HG02943 (cell line): Measurements from ENCODE around the gene PAX8.
"Not testable (repeated sequence)": the region's sequence is repeated elsewhere in the genome, so short reads cannot be mapped to it uniquely, and the experiment has no call there.

Experiments used
- ATAC-seq: cut with Tn5 transposase; IDR thresholded peaks from one replicate; pipeline ENCODE4 v1.9.1; 2021; ENCODE audit warnings: mild to moderate bottlenecking, low read depth, moderate library complexity; ENCODE audit not compliant: unreplicated experiment

PAX8 gene

DNA sequence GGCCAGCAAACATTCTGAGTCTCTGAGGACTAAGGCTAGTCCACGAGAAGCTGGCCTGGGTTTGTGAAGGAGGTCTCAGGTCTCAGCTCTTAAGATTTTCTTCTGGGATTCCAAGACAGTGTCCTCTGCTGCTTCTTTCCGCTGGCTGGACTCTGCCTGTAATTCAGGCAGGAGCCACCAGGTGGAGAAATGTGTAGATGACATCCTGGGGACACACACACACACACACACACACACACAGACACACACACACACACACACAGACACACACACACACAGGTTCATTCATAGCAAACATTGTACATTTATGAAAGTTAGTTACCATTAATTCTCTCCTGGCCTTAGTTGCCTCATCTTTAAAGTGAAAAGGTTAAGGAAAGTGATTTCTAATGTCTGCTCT is 18.9 kb upstream of the PAX8 start:
- ATAC-seq, result not testable (repeated sequence)

- no peak for ATAC-seq
These were observed 12.5 kb upstream of the PAX8 start for GRCh38 chr2:113291191-113291590.

DNA sequence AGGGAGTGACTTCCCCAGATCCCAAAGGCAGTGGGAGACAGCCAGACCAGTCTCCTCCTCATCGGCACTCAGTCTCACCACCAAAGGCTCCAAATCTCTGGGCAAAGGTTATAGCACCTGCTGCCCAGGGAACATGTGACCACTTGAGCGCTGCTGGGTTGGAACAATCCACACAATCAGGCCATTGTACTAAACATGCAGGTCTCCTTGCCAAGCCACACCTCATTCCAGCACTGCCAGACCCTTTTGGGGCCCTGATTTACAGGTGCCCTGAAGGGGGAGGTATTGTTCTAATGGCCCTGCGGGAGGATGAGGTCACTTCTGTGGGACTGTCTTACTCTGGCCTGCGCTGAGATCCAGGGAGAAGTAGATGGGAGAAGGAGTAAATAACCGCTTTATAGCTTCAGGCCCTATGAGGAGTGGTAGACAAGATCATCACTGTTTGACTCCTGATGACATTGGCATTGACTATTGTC is 10.0 kb upstream of the PAX8 start:
- ATAC-seq, result not testable (repeated sequence)

DNA sequence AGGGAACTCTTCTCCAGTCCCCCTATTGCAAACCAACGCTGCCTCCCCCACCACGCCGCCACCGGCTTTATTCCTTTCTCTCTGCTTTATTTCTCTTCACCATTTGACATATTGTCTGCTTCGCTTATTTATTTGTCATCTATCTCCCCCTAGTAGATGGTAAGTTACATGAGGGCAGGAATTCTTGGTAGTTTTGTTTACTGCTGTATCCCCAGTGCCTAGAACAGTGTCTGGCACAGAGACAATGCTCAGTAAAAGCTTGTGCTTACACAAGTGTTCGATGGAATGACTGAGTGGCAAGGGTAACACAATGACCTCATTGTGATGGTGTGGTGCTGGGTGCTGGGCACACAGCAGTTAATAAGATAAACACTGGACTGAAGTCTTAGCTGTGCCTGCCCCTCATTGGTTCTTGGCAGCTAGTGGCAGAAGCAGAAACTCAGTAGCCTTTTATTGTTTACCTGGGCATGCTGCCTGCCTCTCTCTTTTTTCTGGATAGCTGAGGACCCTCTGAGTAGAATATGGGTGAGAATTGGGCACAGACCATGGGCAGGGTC is 9.5 kb upstream of the PAX8 start:
- not testable (repeated sequence) for ATAC-seq

GRCh38 chr2:113285816-113286215 is 7.1 kb upstream of the PAX8 start:
- no peak for ATAC-seq

DNA sequence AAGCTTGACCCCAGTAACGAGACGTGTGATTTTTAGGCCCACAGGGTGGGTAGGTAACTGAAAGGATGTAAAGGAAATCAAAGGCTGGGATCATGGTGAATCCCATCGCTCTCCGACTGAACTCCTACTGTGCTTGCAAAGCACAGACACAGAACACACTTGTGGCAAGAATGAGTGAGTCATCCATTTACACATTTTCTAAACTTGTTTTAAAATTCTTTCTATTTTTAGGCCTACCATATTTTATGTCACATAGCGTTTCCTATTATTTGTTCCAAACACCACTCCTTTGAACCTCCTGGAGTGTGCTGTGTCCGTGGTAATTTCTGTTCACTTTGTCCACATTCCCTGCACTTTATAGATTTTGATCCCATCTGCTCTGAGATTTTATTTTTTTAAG is 6.3 kb upstream of the PAX8 start:
- ATAC-seq, result not testable (repeated sequence)

- no peak for ATAC-seq
These were observed 5.8 kb upstream of the PAX8 start for GRCh38 chr2:113284476-113284875.

DNA sequence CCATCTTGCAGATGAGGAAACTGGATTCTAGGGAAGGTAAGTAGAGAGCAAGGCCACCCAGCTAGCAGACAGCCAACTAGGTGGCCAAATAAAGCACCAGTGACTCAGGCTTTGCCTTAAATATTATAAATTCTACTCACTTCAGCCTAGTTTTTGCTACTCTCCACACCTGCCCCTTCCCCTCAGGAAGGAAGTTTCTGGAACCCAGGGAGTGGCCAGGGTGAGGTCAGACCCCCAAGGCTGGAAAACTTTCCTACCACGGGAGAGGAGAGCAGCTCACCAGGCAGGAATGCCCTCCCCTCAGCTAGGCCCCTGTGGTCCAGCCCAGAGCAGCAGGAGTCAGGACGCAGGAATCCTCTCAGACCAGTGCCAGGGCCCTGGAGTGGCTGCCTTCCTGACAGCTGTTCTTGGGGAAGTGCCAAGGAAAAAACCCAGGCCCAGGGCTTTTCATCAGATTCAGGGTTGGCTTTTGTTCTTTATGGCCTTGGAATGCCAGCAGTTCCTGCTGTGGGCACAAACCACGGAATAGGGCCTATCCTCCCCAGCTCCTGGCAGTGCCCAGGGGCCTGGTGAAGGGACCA is 5.1 kb upstream of the PAX8 start:
- ATAC-seq, result no peak

GRCh38 chr2:113282747-113283533 is 4.2 kb upstream of the PAX8 start:
- ATAC-seq, result no peak

GRCh38 chr2:113281910-113282746 is 3.4 kb upstream of the PAX8 start:
- no peak for ATAC-seq

DNA sequence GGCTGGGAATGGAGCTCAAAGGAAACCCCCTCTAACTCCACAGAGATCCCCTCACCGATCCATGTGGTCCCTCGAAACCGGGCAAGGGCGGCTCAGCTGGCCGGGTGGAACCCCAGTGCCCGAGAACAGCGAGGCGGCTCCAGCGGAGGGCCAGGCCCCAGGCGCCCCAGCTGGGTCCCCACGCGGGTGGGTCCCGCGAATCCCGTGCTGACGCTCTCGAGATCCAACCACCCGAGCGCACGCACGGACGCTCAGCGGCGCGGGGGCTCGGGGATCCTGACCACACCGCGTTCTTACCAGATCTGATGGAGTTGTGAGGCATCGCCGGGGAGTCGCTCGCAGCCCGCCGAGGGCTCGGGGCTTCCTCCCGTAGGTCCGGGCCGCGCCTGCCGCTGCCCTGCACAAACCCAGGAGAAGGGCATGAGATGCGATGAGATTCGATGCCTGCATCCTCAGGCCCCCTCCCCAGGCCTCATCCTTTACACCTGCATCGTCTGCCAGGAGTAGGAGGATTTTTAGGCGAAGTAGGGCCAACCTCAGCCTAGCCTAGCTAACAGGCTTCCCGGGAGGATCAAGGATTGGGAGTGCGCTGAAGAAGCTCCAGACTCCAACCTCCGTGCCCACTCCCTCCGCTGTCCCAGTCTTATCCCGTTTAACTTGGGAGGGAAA is 514 bp downstream of the PAX8 start:
- ATAC-seq, result no peak

GRCh38 chr2:113277474-113278072 is 1.1 kb downstream of the PAX8 start:
- no peak for ATAC-seq

DNA sequence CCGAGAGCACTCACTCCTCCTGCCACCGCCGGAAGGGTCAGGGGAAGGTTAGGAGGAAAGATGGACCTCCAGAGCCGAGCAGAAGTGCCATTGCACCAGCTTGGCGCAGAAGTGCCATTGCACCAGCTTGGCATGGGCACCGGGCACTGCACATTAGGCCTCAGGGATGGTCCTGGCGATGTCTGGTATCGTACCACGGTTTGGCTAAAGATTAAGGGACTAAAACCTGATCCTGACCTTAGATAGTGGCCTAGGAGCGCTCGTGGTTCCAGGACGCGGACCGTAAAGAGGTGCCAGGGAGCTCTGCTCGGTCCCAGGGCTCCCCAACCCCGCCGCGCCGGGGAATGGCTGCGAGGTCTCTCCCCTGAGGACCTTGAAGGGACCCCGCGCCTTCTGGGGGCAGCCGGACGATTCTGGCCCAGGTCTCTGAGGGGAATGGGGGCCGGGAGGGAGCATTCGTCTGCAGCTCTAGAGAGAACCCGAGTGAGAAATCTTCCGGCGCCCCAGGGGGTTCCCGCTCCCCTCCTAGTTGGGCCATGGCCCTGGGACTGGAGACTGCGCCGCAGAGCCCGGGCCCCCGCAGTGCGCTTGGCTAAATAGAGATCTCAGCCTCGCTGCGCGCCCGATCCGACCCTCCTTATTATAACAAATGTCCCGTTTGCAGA is 1.8 kb downstream of the PAX8 start:
- ATAC-seq, result no peak

GRCh38 chr2:113276216-113276760 is 2.4 kb downstream of the PAX8 start:
- no peak for ATAC-seq

- ATAC-seq, result no peak
These were observed 3.0 kb downstream of the PAX8 start for GRCh38 chr2:113275556-113276215.

DNA sequence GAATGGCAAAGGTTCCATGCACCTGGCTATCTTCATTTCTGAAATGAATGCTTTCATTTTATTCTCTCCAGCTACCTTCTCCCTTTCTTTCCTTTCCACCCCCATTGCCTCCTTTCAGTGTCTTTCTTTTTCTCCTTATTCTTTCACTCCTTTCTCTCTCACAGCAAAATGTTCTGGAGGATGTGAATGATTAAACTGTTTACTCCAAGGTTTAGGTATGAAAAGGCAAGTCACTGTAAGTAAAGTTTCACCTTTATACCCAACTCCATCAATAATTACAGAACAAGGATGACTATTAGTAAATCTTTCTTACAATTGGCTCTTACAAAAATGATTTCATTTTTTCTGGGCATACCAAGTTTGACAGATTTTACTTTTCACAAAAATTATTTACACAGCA is 4.3 kb downstream of the PAX8 start:
- ATAC-seq, result no peak

- ATAC-seq, result no peak
These were observed 4.7 kb downstream of the PAX8 start for GRCh38 chr2:113273981-113274380.

DNA sequence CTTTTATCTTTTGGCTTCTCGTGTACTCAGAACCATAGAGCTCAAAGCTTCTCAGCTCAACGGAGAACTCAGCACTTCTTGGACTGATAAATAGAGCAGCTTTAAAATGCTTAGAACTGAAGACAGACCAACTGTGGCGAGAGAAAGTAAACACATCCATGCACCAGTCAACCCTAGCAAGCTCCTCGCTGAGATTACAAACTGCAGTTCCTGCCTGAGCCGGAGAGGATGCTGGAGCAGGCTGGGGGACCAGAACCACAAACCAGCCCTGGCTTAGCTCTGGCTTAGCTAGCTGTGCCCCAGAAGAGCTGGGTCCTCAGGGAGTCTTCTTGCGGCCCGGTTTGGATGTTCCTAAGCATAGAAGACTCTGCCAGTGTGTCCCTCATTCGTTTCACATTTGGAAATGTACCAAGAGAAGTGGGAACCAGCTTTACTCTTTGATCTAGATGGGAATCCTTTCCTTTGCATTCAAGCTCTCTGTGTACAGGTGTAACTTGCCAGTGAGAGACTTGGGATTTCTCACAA is 5.6 kb downstream of the PAX8 start:
- ATAC-seq, result no peak
